ENCODE data around the gene ST6GALNAC2.
"Not testable (repeated sequence)": the region's sequence is repeated elsewhere in the genome, so short reads cannot be mapped to it uniquely, and the experiment has no call there.

The ST6GALNAC2 gene

GRCh38 chr17:76540381-76541300 lies 45.0 kb downstream of the ST6GALNAC2 start:
- DNase-seq (ENCODE audit: low read depth in 2 of 2), result no peak

GRCh38 chr17:76539631-76540271 lies 45.9 kb downstream of the ST6GALNAC2 start, which contains the start of gene PRCD:
TSS of gene PRCD (plus strand) at chr17:76540044. CDS start at chr17:76540142, 98 bp downstream.
- DNase-seq (ENCODE audit: low read depth in 2 of 2), result no peak

- DNase-seq (ENCODE audit: low read depth in 2 of 2), result no peak
Measured at GRCh38 chr17:76538941-76539570, 46.6 kb downstream of the ST6GALNAC2 start.

GRCh38 chr17:76538281-76538931 lies 47.3 kb downstream of the ST6GALNAC2 start:
- no peak for DNase-seq (ENCODE audit: low read depth in 2 of 2)

GRCh38 chr17:76537578-76538280 lies 47.9 kb downstream of the ST6GALNAC2 start, which contains the start of gene CYGB:
TSS of gene CYGB (minus strand) at chr17:76537709. CDS start at chr17:76537542, 167 bp downstream.
- no peak for DNase-seq (ENCODE audit: low read depth in 2 of 2)

GRCh38 chr17:76537288-76537577 lies 48.4 kb downstream of the ST6GALNAC2 start:
- no peak for DNase-seq (ENCODE audit: low read depth in 2 of 2)

GRCh38 chr17:76536511-76537287 lies 49.0 kb downstream of the ST6GALNAC2 start:
- no peak for DNase-seq (ENCODE audit: low read depth in 2 of 2)

- DNase-seq (ENCODE audit: low read depth in 2 of 2), result no peak
Measured at GRCh38 chr17:76535788-76536510, 49.7 kb downstream of the ST6GALNAC2 start.

- DNase-seq (ENCODE audit: low read depth in 2 of 2), result no peak
Measured at GRCh38 chr17:76534831-76535732, 50.6 kb downstream of the ST6GALNAC2 start.

- not testable (repeated sequence) for DNase-seq (ENCODE audit: low read depth in 2 of 2)
Measured at GRCh38 chr17:76533640-76534359, 51.9 kb downstream of the ST6GALNAC2 start.

GRCh38 chr17:76532072-76532651 lies 53.5 kb downstream of the ST6GALNAC2 start:
- no peak for DNase-seq (ENCODE audit: low read depth in 2 of 2)

- no peak for DNase-seq (ENCODE audit: low read depth in 2 of 2)
Measured at GRCh38 chr17:76531486-76532038, 54.1 kb downstream of the ST6GALNAC2 start.

- no peak for DNase-seq (ENCODE audit: low read depth in 2 of 2)
Measured at GRCh38 chr17:76530811-76531485, 54.7 kb downstream of the ST6GALNAC2 start.

- no peak for DNase-seq (ENCODE audit: low read depth in 2 of 2)
Measured at GRCh38 chr17:76530095-76530723, 55.5 kb downstream of the ST6GALNAC2 start.

GRCh38 chr17:76529224-76530094 lies 56.2 kb downstream of the ST6GALNAC2 start:
- no peak for DNase-seq (ENCODE audit: low read depth in 2 of 2)

Measured in stimulated activated CD4-positive, alpha-beta T cell treated with anti-CD3 and anti-CD28 coated beads, Interleukin-12 subunit alpha, Interleukin-12 subunit beta, amount 100 ng/mL, for 24 hours (primary cell).